ENCODE data around the gene SMTNL1. TPM values are rescaled to one million over a fixed set of nuclear protein-coding genes. Genes with fewer than 3 reads are reported as not detected.

SMTNL1 gene
- total and polyA plus RNA-seq, 4 donors = 0.93 to 1.6 TPM; not detected in 2

GRCh38 chr11:57599381-57599780 is 62.0 kb downstream of the SMTNL1 start:
- H3K9me3 ChIP-seq (ENCODE audit: control insufficient read depth, insufficient read depth, low read length) = no peaks in the 10 kb centered on the region
- no peak overlapping the region for H3K4me3 ChIP-seq (ENCODE audit: low read depth, low read length)
- no peaks in the 10 kb centered on the region for H3K36me3 ChIP-seq (ENCODE audit: control insufficient read depth, insufficient read depth, low read length)
- H3K4me1 ChIP-seq (ENCODE audit: control insufficient read depth, insufficient read depth, low read length) = peaks cover 16% of the 10 kb centered on the region
- 13% methylated on average over 1 of the region's 2 CpGs for WGBS (ENCODE audit: insufficient coverage)
- no peaks in the 10 kb centered on the region for H3K27me3 ChIP-seq (ENCODE audit: control insufficient read depth, insufficient read depth, low read length)
- DNase-seq (ENCODE audit: low read depth in 4 of 6, low spot score in 6 of 6) = no peak
- no peak overlapping the region for H3K27ac ChIP-seq (ENCODE audit: low read depth, low read length)

Small RNAs within 50 kb of the gene (small RNA-seq; reads per million reads assigned to genes)
- not detected for gene RN7SL605P (ENCODE audit: low replicate concordance)

Other genes with a start within 250 kb of the SMTNL1 start
- 10 to 100 TPM; 17.2 to 42.2 TPM for gene TNKS1BP1, start 212.6 kb upstream of the SMTNL1 start, total RNA-seq
- 10 to 100 TPM; 44.8 to 58.3 TPM for gene TNKS1BP1, start 212.6 kb upstream of the SMTNL1 start, polyA plus RNA-seq (ENCODE audit: insufficient read length in 2 of 2)
- 10 to 100 TPM; 34.6 to 88.0 TPM for gene SSRP1, start 201.7 kb upstream of the SMTNL1 start, total RNA-seq
- gene SSRP1, start 201.7 kb upstream of the SMTNL1 start, polyA plus RNA-seq (ENCODE audit: insufficient read length in 2 of 2) = 100 to 1,000 TPM; 132 to 135 TPM
- gene P2RX3, start 199.2 kb upstream of the SMTNL1 start, total RNA-seq = 10 to 100 TPM in 1 of 2 donors, under 1 TPM in 1; 0.50 to 11.4 TPM
- gene P2RX3, start 199.2 kb upstream of the SMTNL1 start, polyA plus RNA-seq (ENCODE audit: insufficient read length in 2 of 2) = 1 to 10 TPM; 2.1 to 3.6 TPM
- gene PRG3, start 156.4 kb upstream of the SMTNL1 start, total RNA-seq = 1 to 10 TPM in 1 of 2 donors, under 1 TPM in 1; 0.55 to 1.1 TPM
- gene PRG3, start 156.4 kb upstream of the SMTNL1 start, polyA plus RNA-seq (ENCODE audit: insufficient read length in 2 of 2) = not detected
- gene PRG2, start 146.9 kb upstream of the SMTNL1 start, total RNA-seq = 1 to 10 TPM; 2.4 to 6.4 TPM
- gene PRG2, start 146.9 kb upstream of the SMTNL1 start, polyA plus RNA-seq (ENCODE audit: insufficient read length in 2 of 2) = under 1 TPM; 0.22 to 0.33 TPM
- gene SLC43A3, start 110.5 kb upstream of the SMTNL1 start, total RNA-seq = 10 to 100 TPM; 12.2 to 13.3 TPM
- 10 to 100 TPM; 19.6 to 20.3 TPM for gene SLC43A3, start 110.5 kb upstream of the SMTNL1 start, polyA plus RNA-seq (ENCODE audit: insufficient read length in 2 of 2)
- gene RTN4RL2, start 77.1 kb upstream of the SMTNL1 start, total RNA-seq = under 1 TPM; 0.59 to 0.72 TPM
- gene RTN4RL2, start 77.1 kb upstream of the SMTNL1 start, polyA plus RNA-seq (ENCODE audit: insufficient read length in 2 of 2) = 10 to 100 TPM in 1 of 2 donors, 1 to 10 TPM in 1; 5.0 to 10.9 TPM
- gene SLC43A1, start 21.9 kb upstream of the SMTNL1 start, total RNA-seq = 10 to 100 TPM in 1 of 2 donors, 1 to 10 TPM in 1; 5.3 to 10.4 TPM
- 1 to 10 TPM; 4.0 to 6.1 TPM for gene SLC43A1, start 21.9 kb upstream of the SMTNL1 start, polyA plus RNA-seq (ENCODE audit: insufficient read length in 2 of 2)
- gene TIMM10, start 6.8 kb upstream of the SMTNL1 start, total RNA-seq = 10 to 100 TPM; 27.0 to 39.8 TPM
- gene TIMM10, start 6.8 kb upstream of the SMTNL1 start, polyA plus RNA-seq (ENCODE audit: insufficient read length in 2 of 2) = 10 to 100 TPM; 47.7 to 52.1 TPM
- gene UBE2L6, start 30.1 kb downstream of the SMTNL1 start, total RNA-seq = 10 to 100 TPM; 41.5 to 76.7 TPM
- gene UBE2L6, start 30.1 kb downstream of the SMTNL1 start, polyA plus RNA-seq (ENCODE audit: insufficient read length in 2 of 2) = 100 to 1,000 TPM in 1 of 2 donors, 10 to 100 TPM in 1; 99.6 to 114 TPM
- gene SERPING1, start 60.1 kb downstream of the SMTNL1 start, total RNA-seq = 100 to 1,000 TPM in 1 of 2 donors, 10 to 100 TPM in 1; 35.7 to 131 TPM
- gene SERPING1, start 60.1 kb downstream of the SMTNL1 start, polyA plus RNA-seq (ENCODE audit: insufficient read length in 2 of 2) = 100 to 1,000 TPM in 1 of 2 donors, 10 to 100 TPM in 1; 63.2 to 112 TPM
- 1 to 10 TPM; 2.6 to 3.3 TPM for gene YPEL4, start 112.3 kb downstream of the SMTNL1 start, total RNA-seq
- 1 to 10 TPM; 7.6 TPM for gene YPEL4, start 112.3 kb downstream of the SMTNL1 start, polyA plus RNA-seq (ENCODE audit: insufficient read length in 2 of 2)
- gene CLP1, start 120.2 kb downstream of the SMTNL1 start, total RNA-seq = 10 to 100 TPM in 1 of 2 donors, 1 to 10 TPM in 1; 9.5 to 15.8 TPM
- gene CLP1, start 120.2 kb downstream of the SMTNL1 start, polyA plus RNA-seq (ENCODE audit: insufficient read length in 2 of 2) = 10 to 100 TPM in 1 of 2 donors, 1 to 10 TPM in 1; 9.9 to 10.6 TPM
- 10 to 100 TPM; 22.5 to 22.8 TPM for gene ZDHHC5, start 130.5 kb downstream of the SMTNL1 start, total RNA-seq
- gene ZDHHC5, start 130.5 kb downstream of the SMTNL1 start, polyA plus RNA-seq (ENCODE audit: insufficient read length in 2 of 2) = 10 to 100 TPM; 31.8 to 34.3 TPM
- gene MED19, start 174.6 kb downstream of the SMTNL1 start, total RNA-seq = 10 to 100 TPM; 12.1 to 32.2 TPM
- 10 to 100 TPM; 25.0 to 27.3 TPM for gene MED19, start 174.6 kb downstream of the SMTNL1 start, polyA plus RNA-seq (ENCODE audit: insufficient read length in 2 of 2)
- gene TMX2, start 175.0 kb downstream of the SMTNL1 start, total RNA-seq = 100 to 1,000 TPM in 1 of 2 donors, 10 to 100 TPM in 1; 80.3 to 123 TPM
- 100 to 1,000 TPM; 131 to 139 TPM for gene TMX2, start 175.0 kb downstream of the SMTNL1 start, polyA plus RNA-seq (ENCODE audit: insufficient read length in 2 of 2)
- gene SELENOH, start 203.9 kb downstream of the SMTNL1 start, total RNA-seq = 100 to 1,000 TPM in 1 of 2 donors, 10 to 100 TPM in 1; 39.8 to 136 TPM
- 100 to 1,000 TPM; 115 to 120 TPM for gene SELENOH, start 203.9 kb downstream of the SMTNL1 start, polyA plus RNA-seq (ENCODE audit: insufficient read length in 2 of 2)
- not detected for gene BTBD18, start 214.2 kb downstream of the SMTNL1 start, total RNA-seq
- under 1 TPM; 0.21 to 0.74 TPM for gene BTBD18, start 214.2 kb downstream of the SMTNL1 start, polyA plus RNA-seq (ENCODE audit: insufficient read length in 2 of 2)
- gene CTNND1, start 224.2 kb downstream of the SMTNL1 start, total RNA-seq = 100 to 1,000 TPM; 113 to 149 TPM
- 100 to 1,000 TPM; 126 to 137 TPM for gene CTNND1, start 224.2 kb downstream of the SMTNL1 start, polyA plus RNA-seq (ENCODE audit: insufficient read length in 2 of 2)